ENCODE results near the gene COP1.

The COP1 gene

DNA sequence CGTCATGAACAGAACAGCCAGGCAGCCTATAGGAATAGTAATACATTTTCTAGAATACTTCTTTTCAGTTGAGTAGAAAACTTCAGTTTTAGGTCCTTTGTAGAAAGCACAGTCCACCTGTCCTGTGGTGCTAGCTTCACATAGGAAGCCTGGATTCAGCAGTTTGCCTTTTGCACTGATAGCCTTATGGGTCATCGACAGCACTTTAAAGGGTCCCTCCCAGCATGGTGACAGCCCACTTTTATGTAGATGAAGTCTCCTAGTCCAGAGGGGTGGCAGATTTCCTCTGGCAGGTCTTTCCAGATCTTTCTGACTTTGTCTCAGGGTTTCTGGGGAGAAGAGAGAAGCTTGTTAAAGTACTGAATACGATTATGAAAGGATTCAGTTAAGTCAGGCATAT lies 302.3 kb downstream of the COP1 start:
- no peak for ATAC-seq
- TF ChIP-seq, protein P1, sequence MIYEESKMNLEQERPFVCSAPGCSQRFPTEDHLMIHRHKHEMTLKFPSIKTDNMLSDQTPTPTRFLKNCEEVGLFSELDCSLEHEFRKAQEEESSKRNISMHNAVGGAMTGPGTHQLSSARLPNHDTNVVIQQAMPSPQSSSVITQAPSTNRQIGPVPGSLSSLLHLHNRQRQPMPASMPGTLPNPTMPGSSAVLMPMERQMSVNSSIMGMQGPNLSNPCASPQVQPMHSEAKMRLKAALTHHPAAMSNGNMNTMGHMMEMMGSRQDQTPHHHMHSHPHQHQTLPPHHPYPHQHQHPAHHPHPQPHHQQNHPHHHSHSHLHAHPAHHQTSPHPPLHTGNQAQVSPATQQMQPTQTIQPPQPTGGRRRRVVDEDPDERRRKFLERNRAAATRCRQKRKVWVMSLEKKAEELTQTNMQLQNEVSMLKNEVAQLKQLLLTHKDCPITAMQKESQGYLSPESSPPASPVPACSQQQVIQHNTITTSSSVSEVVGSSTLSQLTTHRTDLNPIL (CRISPR knock-in tag; IDR thresholded peaks at IDR 0.05; ENCODE audit: low read depth): no peak
- no peak for TF ChIP-seq ZNF70 (CRISPR knock-in tag; IDR thresholded peaks at IDR 0.05)
- TF ChIP-seq RARB (CRISPR knock-in tag; IDR thresholded peaks at IDR 0.05): no peak
- TF ChIP-seq CSDC2 (CRISPR knock-in tag; IDR thresholded peaks at IDR 0.05): no peak
- TF ChIP-seq ZFP30 (CRISPR knock-in tag; IDR thresholded peaks at IDR 0.05): no peak
- TF ChIP-seq BACH2 (CRISPR knock-in tag; IDR thresholded peaks at IDR 0.05; ENCODE audit: borderline replicate concordance): no peak
- TF ChIP-seq, protein P2, sequence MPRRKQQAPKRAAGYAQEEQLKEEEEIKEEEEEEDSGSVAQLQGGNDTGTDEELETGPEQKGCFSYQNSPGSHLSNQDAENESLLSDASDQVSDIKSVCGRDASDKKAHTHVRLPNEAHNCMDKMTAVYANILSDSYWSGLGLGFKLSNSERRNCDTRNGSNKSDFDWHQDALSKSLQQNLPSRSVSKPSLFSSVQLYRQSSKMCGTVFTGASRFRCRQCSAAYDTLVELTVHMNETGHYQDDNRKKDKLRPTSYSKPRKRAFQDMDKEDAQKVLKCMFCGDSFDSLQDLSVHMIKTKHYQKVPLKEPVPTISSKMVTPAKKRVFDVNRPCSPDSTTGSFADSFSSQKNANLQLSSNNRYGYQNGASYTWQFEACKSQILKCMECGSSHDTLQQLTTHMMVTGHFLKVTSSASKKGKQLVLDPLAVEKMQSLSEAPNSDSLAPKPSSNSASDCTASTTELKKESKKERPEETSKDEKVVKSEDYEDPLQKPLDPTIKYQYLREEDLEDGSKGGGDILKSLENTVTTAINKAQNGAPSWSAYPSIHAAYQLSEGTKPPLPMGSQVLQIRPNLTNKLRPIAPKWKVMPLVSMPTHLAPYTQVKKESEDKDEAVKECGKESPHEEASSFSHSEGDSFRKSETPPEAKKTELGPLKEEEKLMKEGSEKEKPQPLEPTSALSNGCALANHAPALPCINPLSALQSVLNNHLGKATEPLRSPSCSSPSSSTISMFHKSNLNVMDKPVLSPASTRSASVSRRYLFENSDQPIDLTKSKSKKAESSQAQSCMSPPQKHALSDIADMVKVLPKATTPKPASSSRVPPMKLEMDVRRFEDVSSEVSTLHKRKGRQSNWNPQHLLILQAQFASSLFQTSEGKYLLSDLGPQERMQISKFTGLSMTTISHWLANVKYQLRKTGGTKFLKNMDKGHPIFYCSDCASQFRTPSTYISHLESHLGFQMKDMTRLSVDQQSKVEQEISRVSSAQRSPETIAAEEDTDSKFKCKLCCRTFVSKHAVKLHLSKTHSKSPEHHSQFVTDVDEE (CRISPR knock-in tag; IDR thresholded peaks at IDR 0.05): no peak

DNA sequence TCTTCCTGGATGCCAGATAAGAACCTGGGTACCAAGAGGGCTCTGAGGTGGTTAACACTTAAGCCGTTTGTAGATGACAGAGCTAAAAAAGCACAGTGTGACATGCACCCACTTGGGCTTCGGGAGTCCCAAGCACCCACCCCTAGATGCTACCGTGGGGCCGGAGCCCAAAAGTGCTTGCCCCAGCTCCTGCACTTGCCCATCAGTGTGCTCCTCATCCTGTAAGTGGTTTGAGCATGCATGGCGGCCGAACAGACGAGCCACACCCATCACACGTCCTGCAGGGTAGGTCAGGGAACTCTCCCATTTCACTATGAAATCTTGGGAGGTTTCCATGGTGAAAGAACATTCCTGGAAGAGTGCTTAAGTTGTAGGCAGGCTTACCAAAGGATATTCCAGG lies 304.8 kb downstream of the COP1 start:
- ATAC-seq: no peak
- TF ChIP-seq, protein P3, sequence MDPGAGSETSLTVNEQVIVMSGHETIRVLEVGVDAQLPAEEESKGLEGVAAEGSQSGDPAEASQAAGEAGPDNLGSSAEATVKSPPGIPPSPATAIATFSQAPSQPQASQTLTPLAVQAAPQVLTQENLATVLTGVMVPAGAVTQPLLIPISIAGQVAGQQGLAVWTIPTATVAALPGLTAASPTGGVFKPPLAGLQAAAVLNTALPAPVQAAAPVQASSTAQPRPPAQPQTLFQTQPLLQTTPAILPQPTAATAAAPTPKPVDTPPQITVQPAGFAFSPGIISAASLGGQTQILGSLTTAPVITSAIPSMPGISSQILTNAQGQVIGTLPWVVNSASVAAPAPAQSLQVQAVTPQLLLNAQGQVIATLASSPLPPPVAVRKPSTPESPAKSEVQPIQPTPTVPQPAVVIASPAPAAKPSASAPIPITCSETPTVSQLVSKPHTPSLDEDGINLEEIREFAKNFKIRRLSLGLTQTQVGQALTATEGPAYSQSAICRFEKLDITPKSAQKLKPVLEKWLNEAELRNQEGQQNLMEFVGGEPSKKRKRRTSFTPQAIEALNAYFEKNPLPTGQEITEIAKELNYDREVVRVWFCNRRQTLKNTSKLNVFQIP (CRISPR knock-in tag; IDR thresholded peaks at IDR 0.05; ENCODE audit: borderline replicate concordance, low read depth): no peak
- TF ChIP-seq GLIS3 (CRISPR knock-in tag; IDR thresholded peaks at IDR 0.05) (no peak), OSR1 (CRISPR knock-in tag; IDR thresholded peaks at IDR 0.05) (no peak), ZC3H10 (CRISPR knock-in tag; IDR thresholded peaks at IDR 0.05) (no peak)
- TF ChIP-seq, protein P4, sequence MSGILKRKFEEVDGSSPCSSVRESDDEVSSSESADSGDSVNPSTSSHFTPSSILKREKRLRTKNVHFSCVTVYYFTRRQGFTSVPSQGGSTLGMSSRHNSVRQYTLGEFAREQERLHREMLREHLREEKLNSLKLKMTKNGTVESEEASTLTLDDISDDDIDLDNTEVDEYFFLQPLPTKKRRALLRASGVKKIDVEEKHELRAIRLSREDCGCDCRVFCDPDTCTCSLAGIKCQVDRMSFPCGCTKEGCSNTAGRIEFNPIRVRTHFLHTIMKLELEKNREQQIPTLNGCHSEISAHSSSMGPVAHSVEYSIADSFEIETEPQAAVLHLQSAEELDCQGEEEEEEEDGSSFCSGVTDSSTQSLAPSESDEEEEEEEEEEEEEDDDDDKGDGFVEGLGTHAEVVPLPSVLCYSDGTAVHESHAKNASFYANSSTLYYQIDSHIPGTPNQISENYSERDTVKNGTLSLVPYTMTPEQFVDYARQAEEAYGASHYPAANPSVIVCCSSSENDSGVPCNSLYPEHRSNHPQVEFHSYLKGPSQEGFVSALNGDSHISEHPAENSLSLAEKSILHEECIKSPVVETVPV (CRISPR knock-in tag; IDR thresholded peaks at IDR 0.05): no peak
- TF ChIP-seq, protein P5, sequence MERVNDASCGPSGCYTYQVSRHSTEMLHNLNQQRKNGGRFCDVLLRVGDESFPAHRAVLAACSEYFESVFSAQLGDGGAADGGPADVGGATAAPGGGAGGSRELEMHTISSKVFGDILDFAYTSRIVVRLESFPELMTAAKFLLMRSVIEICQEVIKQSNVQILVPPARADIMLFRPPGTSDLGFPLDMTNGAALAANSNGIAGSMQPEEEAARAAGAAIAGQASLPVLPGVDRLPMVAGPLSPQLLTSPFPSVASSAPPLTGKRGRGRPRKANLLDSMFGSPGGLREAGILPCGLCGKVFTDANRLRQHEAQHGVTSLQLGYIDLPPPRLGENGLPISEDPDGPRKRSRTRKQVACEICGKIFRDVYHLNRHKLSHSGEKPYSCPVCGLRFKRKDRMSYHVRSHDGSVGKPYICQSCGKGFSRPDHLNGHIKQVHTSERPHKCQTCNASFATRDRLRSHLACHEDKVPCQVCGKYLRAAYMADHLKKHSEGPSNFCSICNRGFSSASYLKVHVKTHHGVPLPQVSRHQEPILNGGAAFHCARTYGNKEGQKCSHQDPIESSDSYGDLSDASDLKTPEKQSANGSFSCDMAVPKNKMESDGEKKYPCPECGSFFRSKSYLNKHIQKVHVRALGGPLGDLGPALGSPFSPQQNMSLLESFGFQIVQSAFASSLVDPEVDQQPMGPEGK (CRISPR knock-in tag; IDR thresholded peaks at IDR 0.05; ENCODE audit: borderline replicate concordance): no peak

DNA sequence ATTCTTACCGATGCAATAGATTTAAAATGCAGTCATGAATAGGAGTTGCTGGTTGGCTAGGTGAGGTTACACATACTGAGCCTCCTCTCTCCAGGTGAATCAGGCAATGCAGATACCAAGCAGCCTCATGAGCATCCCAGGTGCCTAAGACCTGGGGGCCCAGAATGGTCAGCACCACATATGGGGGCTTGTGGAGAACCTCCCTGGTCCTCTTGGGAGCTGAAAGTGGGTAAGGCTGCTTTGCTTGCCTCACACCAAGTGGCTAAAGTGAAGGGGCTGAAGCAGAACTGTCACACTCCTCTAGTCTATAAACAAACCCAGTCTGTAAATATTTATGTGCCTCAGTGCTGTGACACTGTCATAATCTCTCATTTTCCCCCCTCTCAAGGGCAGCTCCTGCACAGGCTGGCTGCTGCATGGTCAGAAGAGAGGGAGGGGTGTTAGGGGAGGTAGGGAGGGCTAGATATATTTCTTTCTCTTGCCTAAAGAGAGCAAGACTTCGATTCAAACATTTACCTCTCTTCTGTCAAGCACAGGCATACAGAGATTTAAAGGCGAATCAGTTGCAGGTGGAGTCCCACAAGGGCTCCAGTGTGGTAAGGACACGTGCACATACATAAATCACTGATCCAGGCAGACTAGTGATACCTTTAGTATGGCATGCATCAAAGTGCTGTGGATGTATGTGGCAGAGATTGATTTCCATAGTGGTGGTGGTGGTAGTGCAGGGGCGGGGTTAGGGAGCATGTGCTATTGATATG lies 305.8 kb downstream of the COP1 start:
- TF ChIP-seq ARNTL (CRISPR knock-in tag; IDR thresholded peaks at IDR 0.05; ENCODE audit: borderline replicate concordance, low read depth): no peak
- no peak for TF ChIP-seq ZC3H10 (CRISPR knock-in tag; IDR thresholded peaks at IDR 0.05)
- no peak for TF ChIP-seq TCF4 (CRISPR knock-in tag; IDR thresholded peaks at IDR 0.05; ENCODE audit: borderline replicate concordance)
- no peak for TF ChIP-seq TOX (CRISPR knock-in tag; IDR thresholded peaks at IDR 0.05; ENCODE audit: borderline replicate concordance)
- TF ChIP-seq, protein P2 (CRISPR knock-in tag; IDR thresholded peaks at IDR 0.05): no peak
- TF ChIP-seq SNAI2 (CRISPR knock-in tag; IDR thresholded peaks at IDR 0.05): no peak
- TF ChIP-seq ISL1 (CRISPR knock-in tag; IDR thresholded peaks at IDR 0.05): no peak
- no peak for TF ChIP-seq GLIS3 (CRISPR knock-in tag; IDR thresholded peaks at IDR 0.05)
- TF ChIP-seq RARB (CRISPR knock-in tag; IDR thresholded peaks at IDR 0.05): no peak
- no peak for TF ChIP-seq ZFP30 (CRISPR knock-in tag; IDR thresholded peaks at IDR 0.05)
- ATAC-seq: no peak

Data from SK-N-SH treated with all-trans-retinoic acid at 6 μM for 48 hours (cell line).